HG02798 (cell line): ENCODE data around the gene HNRNPK.

Experiments
- ATAC-seq: cut with Tn5 transposase; IDR thresholded peaks from one replicate; pipeline ENCODE4 v1.9.1; 2021; ENCODE audit warnings: mild to moderate bottlenecking; ENCODE audit not compliant: unreplicated experiment, poor library complexity

Gene HNRNPK

DNA sequence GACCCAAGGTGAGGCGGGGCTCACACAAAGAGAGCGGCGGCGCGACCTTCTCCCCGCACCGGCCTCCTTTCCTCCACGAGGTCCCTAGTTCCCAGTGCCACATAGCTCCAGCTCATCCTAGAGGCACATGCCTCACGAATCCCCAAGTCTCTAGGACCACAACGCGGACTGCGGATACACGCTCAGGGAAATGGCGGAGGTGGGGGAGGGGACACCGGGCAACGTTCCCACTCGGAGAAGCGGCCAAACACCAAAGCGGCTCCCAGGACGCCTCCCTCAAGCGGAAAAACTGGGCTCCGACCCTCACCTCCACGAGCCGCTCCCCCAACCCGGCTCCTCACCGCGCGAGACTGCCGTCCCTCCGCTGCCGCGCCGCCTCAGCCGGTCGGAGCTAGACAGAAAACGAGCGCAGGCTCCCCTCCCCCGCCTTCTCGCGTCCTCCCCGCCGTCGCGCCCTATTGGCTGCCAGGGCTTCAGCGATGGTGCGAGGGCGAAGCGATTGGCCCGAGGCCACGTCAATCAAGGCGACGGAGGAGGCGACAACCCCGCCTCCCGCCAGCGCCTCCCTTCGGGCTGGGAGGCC lies at the start of gene HNRNPK:
HNRNPK (minus strand) TSS at position 404 of the 583 bp plus-strand sequence. CDS start 1,963 bp downstream, outside the sequence.
- peak; percentile 90 for ATAC-seq

DNA sequence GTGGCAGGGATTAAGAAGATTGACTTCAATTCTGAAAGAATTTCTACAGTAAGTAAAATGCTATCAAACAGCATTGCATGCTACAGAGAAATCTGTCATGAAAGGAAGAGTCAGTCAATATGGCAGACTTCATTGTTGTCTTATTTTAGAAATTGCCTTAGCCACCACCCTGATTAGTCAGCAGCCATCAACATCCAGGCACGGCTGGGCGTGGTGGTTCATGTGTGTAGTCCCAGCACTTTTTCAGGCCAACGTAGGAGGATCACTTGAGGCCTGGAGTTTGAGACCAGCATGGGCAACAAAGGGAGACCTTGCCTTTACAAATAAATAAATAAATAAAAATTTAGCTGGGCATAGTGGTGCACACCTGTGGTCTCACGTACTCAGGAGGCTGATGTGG lies 47.2 kb upstream of the HNRNPK start:
- no peak for ATAC-seq

GRCh38 chr9:84024041-84024575 lies 44.1 kb upstream of the HNRNPK start:
- no peak for ATAC-seq

DNA sequence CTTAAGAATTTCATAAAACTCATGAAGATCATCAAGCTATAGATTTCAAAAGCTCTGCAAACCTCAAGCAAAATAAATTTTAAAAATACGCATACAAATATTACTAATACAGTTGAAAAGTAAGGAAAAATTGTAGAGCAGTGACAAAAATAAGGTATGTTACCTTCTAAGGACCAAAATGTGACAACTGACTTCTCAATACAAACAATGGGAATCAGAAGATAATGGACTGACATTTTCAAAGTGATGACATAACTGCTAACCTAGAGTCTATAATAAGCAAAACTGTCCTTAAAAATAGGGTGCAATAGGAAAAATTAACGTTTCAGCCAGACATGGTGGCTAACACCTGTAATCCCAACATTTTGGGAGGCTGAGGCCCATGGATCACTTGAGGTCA lies 27.6 kb upstream of the HNRNPK start:
- ATAC-seq, result no peak

GRCh38 chr9:84003246-84003645 lies 23.2 kb upstream of the HNRNPK start:
- ATAC-seq, result no peak

- ATAC-seq, result peak; percentile 80
Observed at GRCh38 chr9:84002344-84002743, 22.3 kb upstream of the HNRNPK start.

DNA sequence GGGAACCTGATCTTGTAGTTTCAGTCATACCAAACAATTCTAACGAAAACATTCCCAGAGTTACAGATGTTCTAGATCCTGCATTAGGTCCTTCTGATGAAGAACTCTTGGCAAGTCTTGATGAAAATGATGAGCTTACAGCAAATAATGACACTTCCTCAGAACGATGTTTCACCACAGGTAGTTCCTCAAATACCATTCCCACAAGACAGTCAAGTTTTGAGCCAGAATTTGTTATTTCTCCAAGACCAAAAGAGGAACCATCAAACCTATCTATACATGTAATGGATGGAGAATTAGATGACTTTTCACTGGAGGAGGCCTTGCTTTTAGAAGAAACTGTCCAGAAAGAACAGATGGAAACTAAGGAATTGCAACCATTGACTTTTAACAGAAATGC lies 21.6 kb upstream of the HNRNPK start:
- ATAC-seq, result no peak

DNA sequence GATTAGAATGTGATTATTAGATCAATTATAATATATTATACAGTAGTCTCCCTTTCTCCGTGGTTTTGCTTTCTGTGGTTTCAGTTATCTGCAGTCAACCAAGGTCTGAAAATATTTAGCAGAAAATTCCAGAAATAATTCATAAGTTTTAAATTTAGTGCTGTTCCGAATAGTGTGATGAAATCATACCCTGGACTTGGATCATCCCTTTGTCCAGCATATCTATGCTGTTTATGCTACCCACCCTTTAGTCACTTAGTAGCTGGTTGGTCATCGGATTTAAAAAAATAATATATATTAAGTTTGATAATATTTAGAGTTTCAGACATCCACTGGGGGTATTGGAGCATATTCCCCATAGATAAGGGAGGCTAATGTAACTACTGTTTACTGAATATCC lies 20.2 kb upstream of the HNRNPK start:
- no peak for ATAC-seq

- no peak for ATAC-seq
Observed at GRCh38 chr9:83999141-83999918, 19.3 kb upstream of the HNRNPK start.

GRCh38 chr9:83996126-83996525 lies 16.1 kb upstream of the HNRNPK start:
- ATAC-seq, result no peak

- no peak for ATAC-seq
Observed at GRCh38 chr9:83992901-83993300, 12.9 kb upstream of the HNRNPK start.

DNA sequence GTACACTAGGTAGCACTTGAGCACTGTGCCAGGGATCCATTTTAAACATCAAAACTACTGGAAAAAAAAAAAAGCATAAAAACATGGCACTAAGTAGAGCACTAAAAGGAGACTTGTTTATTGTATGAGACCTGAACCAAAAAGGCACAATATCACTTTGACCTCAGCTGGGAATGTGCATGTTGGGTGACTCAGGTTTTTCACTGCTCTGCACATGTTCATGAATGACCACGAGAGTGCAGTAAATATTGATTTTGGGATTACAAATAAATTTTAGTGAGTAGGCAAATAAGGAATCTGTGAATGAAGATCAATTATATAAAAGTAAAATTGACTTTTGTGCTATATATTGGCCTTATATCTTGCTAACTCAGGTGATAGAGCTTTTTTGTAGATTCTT lies 12.4 kb upstream of the HNRNPK start:
- no peak for ATAC-seq

DNA sequence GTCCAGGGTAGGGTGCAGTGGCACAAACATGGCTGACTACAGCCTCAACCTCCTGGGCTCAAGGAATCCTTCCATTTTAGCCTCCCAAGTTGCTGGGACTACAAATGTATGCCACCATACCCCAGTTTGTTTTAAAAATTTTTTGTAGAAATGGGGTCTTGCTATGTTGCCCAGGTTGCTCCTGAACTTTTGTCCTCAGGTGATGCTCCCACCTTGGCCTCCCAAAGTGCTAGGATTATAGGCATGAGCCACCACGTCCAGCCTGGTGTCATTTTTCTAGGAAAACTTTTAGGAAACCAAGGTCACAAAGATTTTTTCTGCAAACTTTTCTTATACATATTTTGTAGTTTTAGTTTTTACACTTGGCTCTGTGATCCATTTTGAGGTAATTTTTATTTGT lies 11.3 kb upstream of the HNRNPK start:
- ATAC-seq, result no peak

DNA sequence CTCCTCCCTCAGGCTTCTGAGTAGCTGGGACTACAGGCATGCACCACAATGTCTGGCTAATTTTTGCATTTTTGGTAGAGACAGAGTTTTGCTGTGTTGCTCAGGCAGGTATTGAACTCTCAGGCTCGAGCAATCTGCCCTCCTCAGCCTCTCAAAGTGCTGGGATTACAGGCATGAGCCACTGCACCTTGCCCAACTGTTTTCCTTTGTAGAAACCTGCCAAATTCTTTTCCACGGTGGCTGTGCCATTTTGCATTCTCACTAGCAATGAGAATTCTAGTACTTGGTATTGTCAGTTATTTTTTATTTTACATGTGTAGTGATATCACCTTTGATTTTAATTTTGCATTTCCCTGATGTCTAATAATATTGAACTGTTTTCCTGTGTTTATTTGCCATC lies 8.4 kb upstream of the HNRNPK start:
- no peak for ATAC-seq

DNA sequence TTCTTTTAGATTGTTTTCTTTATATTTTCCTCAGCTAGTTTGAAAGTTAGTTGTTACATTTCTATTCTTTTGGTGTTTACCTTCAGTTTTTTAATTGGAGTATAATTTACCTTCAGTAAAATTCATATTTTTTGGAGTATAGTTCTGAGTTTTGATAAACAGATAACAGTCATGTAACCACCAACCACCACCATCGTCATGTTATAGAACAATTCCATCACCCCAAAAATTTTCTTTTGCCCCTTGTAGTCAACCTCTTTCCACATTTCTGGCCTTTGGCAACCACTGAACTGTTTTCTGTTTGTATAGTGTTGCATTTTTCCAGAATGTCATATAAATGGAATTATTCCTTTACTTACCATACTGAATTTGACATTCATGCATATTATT lies 7.4 kb upstream of the HNRNPK start:
- ATAC-seq, result no peak

DNA sequence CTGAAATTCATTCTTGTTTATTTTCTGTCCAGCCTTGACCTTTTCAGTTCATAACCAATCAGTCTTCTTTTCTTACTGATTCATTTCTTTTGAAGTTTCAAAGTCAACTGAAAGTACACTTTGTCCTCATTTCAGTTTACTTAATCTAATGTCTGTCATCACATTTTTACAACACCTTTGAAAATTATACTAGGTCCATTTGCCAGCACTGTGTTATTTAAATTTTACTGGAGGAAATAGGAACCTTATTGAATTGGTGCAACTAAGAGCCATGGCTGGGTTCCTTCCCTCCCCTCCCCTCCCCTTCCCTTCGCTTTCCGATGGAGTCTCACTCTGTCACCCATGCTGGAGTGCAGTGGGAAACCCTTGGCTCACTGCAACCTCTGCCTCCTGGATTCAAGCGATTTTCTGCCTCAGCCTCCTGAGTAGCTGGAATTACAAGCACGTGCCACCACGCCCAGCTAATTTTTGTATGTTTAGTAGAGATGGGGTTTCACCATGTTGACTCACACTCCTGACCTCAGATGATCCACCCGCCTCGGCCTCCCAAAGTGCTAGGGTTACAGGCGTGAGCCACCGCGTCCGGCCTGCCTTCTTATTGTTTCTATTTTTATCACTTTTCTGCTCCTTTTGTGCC lies 6.9 kb upstream of the HNRNPK start:
- ATAC-seq, result no peak

- ATAC-seq, result no peak
Observed at GRCh38 chr9:83986195-83986594, 6.2 kb upstream of the HNRNPK start.

DNA sequence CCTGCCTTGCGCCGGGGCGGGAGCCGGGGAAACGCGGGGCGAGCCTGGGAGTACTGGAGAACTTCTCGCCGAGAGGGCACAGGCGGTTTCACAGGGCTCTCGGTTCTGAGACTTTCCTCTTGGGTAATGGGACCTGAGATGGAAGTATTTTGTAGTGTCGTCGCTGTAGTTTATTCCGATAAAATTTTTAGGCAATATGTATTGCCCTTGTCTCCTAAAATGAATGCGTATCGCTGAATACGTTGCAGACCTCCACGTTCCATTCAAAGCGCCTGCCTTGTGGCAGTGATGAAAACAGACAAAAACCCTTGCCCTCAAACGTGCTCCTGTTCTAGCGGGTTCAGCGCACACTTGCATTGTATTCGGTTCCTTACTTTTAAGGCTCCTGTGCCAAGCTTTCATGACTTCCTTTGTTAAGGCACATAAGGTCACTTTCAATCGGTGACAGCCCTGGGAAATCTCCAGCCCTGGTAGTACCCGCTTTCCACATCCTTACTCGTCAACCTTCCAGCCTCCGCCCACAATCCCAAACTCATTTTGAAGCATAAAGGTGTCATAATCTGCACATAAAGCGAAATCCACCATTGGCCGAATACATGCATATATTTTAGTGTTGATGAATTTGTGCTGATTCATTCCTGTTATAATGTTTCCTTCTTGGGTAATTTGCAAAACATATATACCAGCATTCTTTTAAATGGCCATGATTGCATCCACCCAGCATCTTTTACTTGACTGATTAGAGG lies 1.3 kb upstream of the HNRNPK start:
- ATAC-seq, result no peak

DNA sequence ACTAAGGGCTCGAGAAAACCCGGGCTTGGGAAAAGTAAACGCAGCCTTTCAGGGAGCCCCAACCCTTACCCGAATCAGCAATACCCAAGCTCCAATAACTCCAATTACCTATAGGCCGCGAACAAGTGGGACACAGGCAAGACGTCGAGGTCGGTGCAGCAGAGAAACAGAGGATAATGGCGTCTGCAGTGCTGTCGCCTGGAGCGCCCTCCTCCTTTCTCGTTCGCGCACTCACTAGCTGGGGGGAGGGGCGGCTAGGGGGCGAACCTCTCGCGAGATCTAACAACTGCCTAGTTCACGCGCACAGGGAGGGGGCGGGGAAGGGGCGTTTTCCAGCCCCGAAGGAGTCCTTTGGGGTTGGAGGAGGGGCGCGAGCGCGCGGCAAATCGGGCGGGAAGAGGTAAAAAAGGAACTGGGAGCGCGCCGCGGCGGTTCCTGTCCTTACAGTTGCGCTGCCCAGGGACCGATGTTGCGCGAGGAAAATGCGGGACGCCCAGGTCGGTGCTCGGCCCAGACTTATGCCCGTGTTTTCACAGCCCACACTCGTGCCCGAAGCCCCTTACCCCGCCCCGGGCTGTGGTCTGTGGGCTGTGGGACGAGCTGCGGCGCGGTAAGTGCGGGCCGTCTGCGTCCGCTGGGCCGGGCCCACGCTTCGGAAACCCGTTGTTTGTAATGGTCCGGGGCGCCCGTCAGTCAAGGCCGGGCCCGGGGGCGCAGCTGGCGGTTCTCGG lies 545 bp upstream of the HNRNPK start, which contains the start of gene RMI1:
RMI1 (plus strand) TSS at position 411 of the 731 bp plus-strand sequence. CDS start 20,182 bp downstream, outside the sequence.
- peak; percentile 78 for ATAC-seq
